Pancreas (tissue), 10 donors: ENCODE data around the gene PCSK9. TPM values are rescaled to one million over a fixed set of nuclear protein-coding genes. Genes with fewer than 3 reads are reported as not detected.
A peak's percentile ranks its signal among the peaks of the same experiment; 100 is the strongest.

Experiments
- ATAC-seq, 4 donors: fragments of 200-7000 bp; cut with Tn5 transposase; one replicate each; pipeline versions ENCODE4 v1.8.0 to v1.9.1; 2020; ENCODE audit warnings: mild to moderate bottlenecking in 4 of 4, moderate library complexity in 4 of 4
- DNase-seq, 6 donors: peaks; one replicate each; pipeline ENCODE4 v3.0.0-alpha.2; 2020
- FAIRE-seq: peaks from 2 replicates; lab custom pipeline; 2012; peaks lifted over from hg19 to GRCh38; lab: Jason Lieb, UNC
- H3K27ac ChIP-seq, 4 donors: fragments of 200-600 bp; sonication (generic); 1 replicate in 3 of 4; 2 replicates in 1 of 4; pipeline versions ENCODE4 v1.5.0 to v1.8.0; 2020
- H3K27me3 ChIP-seq, 4 donors: fragments of 200-600 bp; one replicate each; pipeline ENCODE4 v1.8.0; 2021
- H3K36me3 ChIP-seq, 3 donors: fragments of 200-600 bp; sonication (generic) in 1 of 3; one replicate each; pipeline versions ENCODE4 v1.5.0 to v1.8.0; 2020 to 2021
- H3K4me1 ChIP-seq, 3 donors: fragments of 200-600 bp; one replicate each; pipeline ENCODE4 v1.8.0; 2021
- H3K4me3 ChIP-seq, 4 donors: fragments of 200-600 bp; sonication (generic) in 2 of 4; one replicate each; pipeline versions ENCODE4 v1.5.0 to v1.8.0; 2020 to 2021
- H3K9me3 ChIP-seq, 4 donors: fragments of 200-600 bp; one replicate each; pipeline ENCODE4 v1.8.0; 2021
- WGBS, 2 donors: extraction: QIAGEN DNeasy Blood & Tissue Kit; methylation state at CpG; one replicate each; pipeline ENCODE4 v1.1.7; 2013; 5-methylcytosine and 5-hydroxymethylcytosine counted together
- intact Hi-C, 3 donors: fragments of 100-400 bp; cut with DNase I; formaldehyde crosslinking; loops; one replicate each; pipeline versions ENCODE4 v1.11.1 to v1.14.2; 2022
- polyA plus RNA-seq, 2 donors: library from polyadenylated mRNA; stranded (reverse); fragments of 200-250 nt; gene quantifications; one replicate each; pipeline ENCODE4 v1.2.3, GENCODE V29; 2013
- total RNA-seq, 6 donors: library from RNA; stranded (reverse); fragmentation: NEBNext Ultra II Directional in 4 of 6; extraction: Animal tissue kit (Norgen Biotek cat#: 25700) in 4 of 6; gene quantifications; one replicate each; pipeline versions ENCODE4 v1.2.1 to v1.2.4, GENCODE V29; 2021 to 2023
- TF ChIP-seq, protein P1 (sequence below), 4 donors: fragments of 200-600 bp; sonication (generic) in 3 of 4; IDR thresholded peaks; one replicate each; pipeline versions ENCODE4 v1.5.0 to v1.8.0; 2021; ENCODE audit warnings: antibody characterized with exemption in 4 of 4
- donor health status: healthy with polysubstance abuse.
- donor health status: DM: no; HTN: no; CAD: no; lungs with moderate emphysema.
- donor health status: DM: no; HTN: no; CAD: no.
- donor health status: control.
- donor health status: control.
- donor health status: Bipolar disorder and iron deficiency.
- donor health status: DM: yes; HTN: yes; CAD: no.
- donor health status: DM: no; HTN: no; CAD: no.
- donor health status: DM: no; HTN: no; CAD: no.
- donor health status: DM: yes; HTN: yes; CAD: no.

The PCSK9 gene
- total and polyA plus RNA-seq, 8 donors: 0.95 to 10.1 (median 2.5) TPM

DNA sequence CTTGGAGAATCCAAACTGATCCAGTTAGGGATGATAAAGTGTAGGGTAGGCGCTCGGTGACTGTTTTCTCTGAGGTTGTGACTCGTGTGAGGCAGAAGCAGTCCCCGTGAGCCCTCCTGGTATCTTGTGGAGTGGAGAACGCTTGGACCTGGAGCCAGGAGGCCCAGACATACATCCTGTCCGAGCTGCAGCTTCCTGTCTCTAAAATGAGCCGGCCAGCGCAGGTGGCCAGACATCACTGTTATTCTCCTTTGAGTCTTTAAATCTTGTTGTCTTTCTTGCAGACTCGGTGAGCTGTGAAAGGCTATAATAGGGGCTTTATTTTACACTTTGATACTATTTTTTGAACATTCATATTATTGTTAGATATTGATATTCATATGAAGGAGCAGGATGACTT lies 12.3 kb downstream of the PCSK9 start:
- no peaks in the 10 kb centered on the region for H3K9me3 ChIP-seq
- FAIRE-seq (no peak), ATAC-seq (no peak), DNase-seq (no peak)
- TF ChIP-seq, protein P1, sequence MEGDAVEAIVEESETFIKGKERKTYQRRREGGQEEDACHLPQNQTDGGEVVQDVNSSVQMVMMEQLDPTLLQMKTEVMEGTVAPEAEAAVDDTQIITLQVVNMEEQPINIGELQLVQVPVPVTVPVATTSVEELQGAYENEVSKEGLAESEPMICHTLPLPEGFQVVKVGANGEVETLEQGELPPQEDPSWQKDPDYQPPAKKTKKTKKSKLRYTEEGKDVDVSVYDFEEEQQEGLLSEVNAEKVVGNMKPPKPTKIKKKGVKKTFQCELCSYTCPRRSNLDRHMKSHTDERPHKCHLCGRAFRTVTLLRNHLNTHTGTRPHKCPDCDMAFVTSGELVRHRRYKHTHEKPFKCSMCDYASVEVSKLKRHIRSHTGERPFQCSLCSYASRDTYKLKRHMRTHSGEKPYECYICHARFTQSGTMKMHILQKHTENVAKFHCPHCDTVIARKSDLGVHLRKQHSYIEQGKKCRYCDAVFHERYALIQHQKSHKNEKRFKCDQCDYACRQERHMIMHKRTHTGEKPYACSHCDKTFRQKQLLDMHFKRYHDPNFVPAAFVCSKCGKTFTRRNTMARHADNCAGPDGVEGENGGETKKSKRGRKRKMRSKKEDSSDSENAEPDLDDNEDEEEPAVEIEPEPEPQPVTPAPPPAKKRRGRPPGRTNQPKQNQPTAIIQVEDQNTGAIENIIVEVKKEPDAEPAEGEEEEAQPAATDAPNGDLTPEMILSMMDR (IDR thresholded peaks at IDR 0.05): no peak
- intact Hi-C loops: no loop called here
- no peaks in the 10 kb centered on the region for H3K4me1 ChIP-seq
- no peaks in the 10 kb centered on the region for H3K27me3 ChIP-seq
- 76 to 77% methylated on average over 9 of the region's 9 CpGs for WGBS, 2 donors
- H3K36me3 ChIP-seq: no peaks in the 10 kb centered on the region
- H3K4me3 ChIP-seq: no peak overlapping the region
- no peak overlapping the region for H3K27ac ChIP-seq

DNA sequence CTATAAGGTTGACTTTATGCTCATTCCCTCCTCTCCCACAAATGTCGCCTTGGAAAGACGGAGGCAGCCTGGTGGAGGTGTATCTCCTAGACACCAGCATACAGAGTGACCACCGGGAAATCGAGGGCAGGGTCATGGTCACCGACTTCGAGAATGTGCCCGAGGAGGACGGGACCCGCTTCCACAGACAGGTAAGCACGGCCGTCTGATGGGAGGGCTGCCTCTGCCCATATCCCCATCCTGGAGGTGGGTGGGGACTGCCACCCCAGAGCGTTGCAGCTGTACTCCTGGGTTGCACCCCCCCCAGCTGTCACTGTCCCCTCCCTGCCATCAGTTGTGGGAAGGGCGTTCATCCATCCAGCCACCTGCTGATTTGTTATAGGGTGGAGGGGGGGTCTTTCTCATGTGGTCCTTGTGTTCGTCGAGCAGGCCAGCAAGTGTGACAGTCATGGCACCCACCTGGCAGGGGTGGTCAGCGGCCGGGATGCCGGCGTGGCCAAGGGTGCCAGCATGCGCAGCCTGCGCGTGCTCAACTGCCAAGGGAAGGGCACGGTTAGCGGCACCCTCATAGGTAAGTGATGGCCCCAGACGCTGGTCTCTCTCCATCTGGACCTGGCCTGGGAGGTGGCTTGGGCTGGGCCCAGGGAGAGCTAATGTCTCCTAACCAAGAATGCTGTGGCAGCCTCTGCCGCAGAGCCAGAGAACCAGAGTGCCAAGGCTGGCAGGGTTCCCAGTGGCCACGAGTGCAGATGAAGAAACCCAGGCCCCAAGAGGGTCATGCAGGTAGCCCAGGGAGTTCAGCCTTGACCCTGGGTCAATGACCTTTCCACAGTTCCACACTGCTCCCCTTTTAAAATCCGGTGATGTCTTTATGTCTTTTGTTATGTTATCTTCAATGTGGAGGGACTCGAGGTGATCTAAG lies 13.1 kb downstream of the PCSK9 start:
- Histone ChIP-seq H3K9me3 (no peaks in the 10 kb centered on the region), H3K27ac (no peak overlapping the region), H3K4me3 (no peak overlapping the region), H3K4me1 (no peaks in the 10 kb centered on the region), H3K27me3 (no peaks in the 10 kb centered on the region), H3K36me3 (no peaks in the 10 kb centered on the region)
- no peak for ATAC-seq
- DNase-seq: no peak
- TF ChIP-seq, protein P1 (IDR thresholded peaks at IDR 0.05): no peak
- no peak for FAIRE-seq
- WGBS, 2 donors: 86 to 89% methylated on average over 29 of the region's 29 CpGs
- intact Hi-C loops: no loop called here

DNA sequence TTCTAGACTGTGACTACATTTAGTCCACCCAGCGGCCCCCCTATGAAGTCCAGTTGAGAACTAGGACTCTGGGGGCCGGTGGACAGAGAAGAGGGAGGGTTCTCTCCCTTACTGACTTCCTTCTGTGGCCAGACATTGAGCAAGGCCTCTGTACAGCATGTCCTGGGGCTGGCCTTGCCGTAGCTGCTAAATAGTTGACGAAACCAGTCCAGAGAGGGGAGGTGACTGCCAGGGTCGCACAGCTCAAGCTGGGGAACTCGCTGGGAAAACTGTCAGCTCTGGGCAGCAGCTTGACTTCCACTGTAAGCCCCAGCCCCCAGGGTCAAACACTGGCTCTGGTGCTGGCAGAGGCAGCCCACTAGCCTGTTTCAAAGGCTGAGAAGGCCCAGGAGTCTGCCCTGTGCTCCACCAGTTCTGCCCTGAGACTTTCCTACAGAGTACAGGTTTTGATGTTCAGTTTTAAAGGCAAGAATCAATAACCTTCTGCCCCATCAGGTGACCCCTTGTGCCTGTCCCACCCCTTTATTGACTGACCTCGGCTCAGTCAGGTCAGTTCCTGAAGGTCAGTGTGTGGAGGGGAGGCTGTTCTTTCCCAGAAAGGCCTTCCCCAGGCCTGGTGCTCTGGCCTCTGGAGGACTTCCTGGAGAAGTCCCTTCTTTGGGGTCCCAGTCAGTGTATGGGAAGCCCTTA lies 14.1 kb downstream of the PCSK9 start:
- 48 to 54% methylated on average over 7 of the region's 7 CpGs for WGBS, 2 donors
- ATAC-seq: peak in 3 of 4 donors; percentile 23 to 57 (median 43)
- no peaks in the 10 kb centered on the region for H3K4me1 ChIP-seq
- DNase-seq: no peak
- FAIRE-seq: no peak
- H3K9me3 ChIP-seq: no peaks in the 10 kb centered on the region
- H3K36me3 ChIP-seq: no peaks in the 10 kb centered on the region
- no peaks in the 10 kb centered on the region for H3K27me3 ChIP-seq
- intact Hi-C loops: no loop called here
- H3K27ac ChIP-seq: no peak overlapping the region
- H3K4me3 ChIP-seq: no peak overlapping the region
- TF ChIP-seq, protein P1 (IDR thresholded peaks at IDR 0.05): no peak

DNA sequence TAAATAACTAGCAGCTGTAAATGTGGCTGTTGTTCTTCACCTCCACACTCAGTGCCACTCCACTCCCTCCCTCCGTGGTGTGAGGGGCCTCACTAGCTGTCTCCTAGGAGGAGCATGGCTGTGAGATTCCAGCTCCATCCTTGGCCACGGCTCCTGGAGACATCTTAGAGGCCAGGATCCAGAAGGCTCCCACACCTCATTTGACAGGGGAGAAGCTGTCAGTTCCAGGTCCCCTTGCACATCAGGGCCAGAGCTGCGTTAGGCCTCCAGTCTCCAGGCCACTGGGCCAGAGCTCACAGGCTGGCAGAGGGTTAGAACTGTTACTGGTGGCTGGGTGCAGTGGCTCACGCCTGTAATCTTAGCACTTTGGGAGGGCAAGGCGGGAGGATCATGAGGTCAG lies 15.0 kb downstream of the PCSK9 start:
- no peak for ATAC-seq
- WGBS, 2 donors: 90 to 94% methylated on average over 5 of the region's 5 CpGs
- TF ChIP-seq, protein P1 (IDR thresholded peaks at IDR 0.05): no peak
- no peak for FAIRE-seq
- H3K4me1 ChIP-seq: no peaks in the 10 kb centered on the region
- H3K4me3 ChIP-seq: no peak overlapping the region
- no peak for DNase-seq
- H3K36me3 ChIP-seq: no peaks in the 10 kb centered on the region
- no peaks in the 10 kb centered on the region for H3K9me3 ChIP-seq
- H3K27me3 ChIP-seq: no peaks in the 10 kb centered on the region
- intact Hi-C loops: no loop called here
- H3K27ac ChIP-seq: no peak overlapping the region
